ENCODE results near the gene RNF4.

RNF4 gene

GRCh38 chr4:2437475-2438215 lies 31.3 kb upstream of the RNF4 start:
- TF ChIP-seq CTCF (IDR thresholded peaks at IDR 0.05; ENCODE audit: insufficient read depth, low read depth, low read length, missing control alignments), result no peak
- no peak overlapping the region for H3K4me3 ChIP-seq (ENCODE audit: low read depth, low read length)
- no peak for DNase-seq (ENCODE audit: low read depth)

GRCh38 chr4:2438822-2439718 lies 29.8 kb upstream of the RNF4 start:
- H3K4me3 ChIP-seq (ENCODE audit: low read depth, low read length), result no peak overlapping the region
- DNase-seq (ENCODE audit: low read depth), result no peak
- TF ChIP-seq CTCF (IDR thresholded peaks at IDR 0.05; ENCODE audit: insufficient read depth, low read depth, low read length, missing control alignments), result no peak

- DNase-seq (ENCODE audit: low read depth), result peak; percentile 92
- no peak overlapping the region for H3K4me3 ChIP-seq (ENCODE audit: low read depth, low read length)
Observed at GRCh38 chr4:2441393-2442174, 27.3 kb upstream of the RNF4 start.

GRCh38 chr4:2442175-2442993 lies 26.5 kb upstream of the RNF4 start:
- no peak overlapping the region for H3K4me3 ChIP-seq (ENCODE audit: low read depth, low read length)
- DNase-seq (ENCODE audit: low read depth), result no peak
- TF ChIP-seq CTCF (IDR thresholded peaks at IDR 0.05; ENCODE audit: insufficient read depth, low read depth, low read length, missing control alignments), result no peak

More at GRCh38 chr4:2441393-2442174, 27.3 kb upstream of the RNF4 start:
- TF ChIP-seq CTCF (IDR thresholded peaks at IDR 0.05; ENCODE audit: insufficient read depth, low read depth, low read length, missing control alignments), result peak; percentile 98

GRCh38 chr4:2443061-2443730 lies 25.7 kb upstream of the RNF4 start:
- no peak for DNase-seq (ENCODE audit: low read depth)
- no peak for TF ChIP-seq CTCF (IDR thresholded peaks at IDR 0.05; ENCODE audit: insufficient read depth, low read depth, low read length, missing control alignments)
- H3K4me3 ChIP-seq (ENCODE audit: low read depth, low read length), result no peak overlapping the region

All from GM12865 (cell line).